ENCODE results near the gene KIF26B. TPM values are rescaled to one million over a fixed set of nuclear protein-coding genes. Genes with fewer than 3 reads are reported as not detected.

The KIF26B gene
- total and polyA plus RNA-seq, 2 experiments from 2014 or later: 2.5 to 8.0 TPM

GRCh38 chr1:245544236-245544635 is 389.5 kb downstream of the KIF26B start:
- no peaks in the 10 kb centered on the region for H3K9me2 ChIP-seq (ENCODE audit: insufficient read depth)
- WGBS, 2 experiments (ENCODE audit: low coverage in 1 of 2, low lambda C conversion rate in 2 of 2, missing lambda C conversion rate in 2 of 2): 92 to 94% methylated on average over 5 of the region's 5 CpGs
- H3K4me3 ChIP-seq: no peak overlapping the region
- DNase-seq: no peak
- no peak overlapping the region for H3K9ac ChIP-seq
- H3K9me3 ChIP-seq (ENCODE audit: low read depth): no peaks in the 10 kb centered on the region
- no peaks in the 10 kb centered on the region for H3K79me2 ChIP-seq (ENCODE audit: insufficient read depth)
- no peaks in the 10 kb centered on the region for H3K27me3 ChIP-seq (replicated peaks; ENCODE audit: insufficient read depth)
- peaks cover under 1% of the 10 kb centered on the region; the same call in 1 of the 2 replicates for H3F3A ChIP-seq (ENCODE audit: insufficient read depth)
- H3K27ac ChIP-seq: no peak overlapping the region
- no peak overlapping the region for H3K4me2 ChIP-seq (ENCODE audit: unreplicated experiment)
- H2AFZ ChIP-seq: no peak overlapping the region
- peaks cover 6% of the 10 kb centered on the region for H3K4me1 ChIP-seq (ENCODE audit: insufficient read depth)
- H3K36me3 ChIP-seq (ENCODE audit: low read depth): no peaks in the 10 kb centered on the region
- H4K20me1 ChIP-seq (ENCODE audit: insufficient read depth): no peaks in the 10 kb centered on the region
- TF ChIP-seq EZH2 (IDR thresholded peaks at IDR 0.05; ENCODE audit: insufficient read depth, poor library complexity, severe bottlenecking): no peak
- in situ Hi-C loops (cut with MboI): no loop called here

- H3K9ac ChIP-seq: no peak overlapping the region
- no peaks in the 10 kb centered on the region for H4K20me1 ChIP-seq (ENCODE audit: insufficient read depth)
- H3K27ac ChIP-seq: no peak overlapping the region
- H2AFZ ChIP-seq: no peak overlapping the region
- peaks cover 13% of the 10 kb centered on the region for H3K4me1 ChIP-seq (ENCODE audit: insufficient read depth)
- WGBS, 2 experiments (ENCODE audit: low coverage in 1 of 2, low lambda C conversion rate in 2 of 2, missing lambda C conversion rate in 2 of 2): 79 to 83% methylated on average over 16 of the region's 16 CpGs
- no peaks in the 10 kb centered on the region for H3K27me3 ChIP-seq (replicated peaks; ENCODE audit: insufficient read depth)
- no peak for DNase-seq
- no peak for TF ChIP-seq EZH2 (IDR thresholded peaks at IDR 0.05; ENCODE audit: insufficient read depth, poor library complexity, severe bottlenecking)
- TF ChIP-seq EZH2phosphoT487 (IDR thresholded peaks at IDR 0.05; ENCODE audit: insufficient read depth, low read depth): no peak
- in situ Hi-C loops (cut with MboI): no loop called here
- H3K4me2 ChIP-seq (ENCODE audit: unreplicated experiment): no peak overlapping the region
- H3K79me2 ChIP-seq (ENCODE audit: insufficient read depth): no peaks in the 10 kb centered on the region
- no peak overlapping the region for H3K4me3 ChIP-seq
- no peaks in the 10 kb centered on the region for H3K9me2 ChIP-seq (ENCODE audit: insufficient read depth)
- no peaks in the 10 kb centered on the region for H3F3A ChIP-seq (ENCODE audit: insufficient read depth)
- no peaks in the 10 kb centered on the region for H3K9me3 ChIP-seq (ENCODE audit: low read depth)
- H3K36me3 ChIP-seq (ENCODE audit: low read depth): no peaks in the 10 kb centered on the region
Measured at GRCh38 chr1:245546875-245547274, 392.1 kb downstream of the KIF26B start.

DNA sequence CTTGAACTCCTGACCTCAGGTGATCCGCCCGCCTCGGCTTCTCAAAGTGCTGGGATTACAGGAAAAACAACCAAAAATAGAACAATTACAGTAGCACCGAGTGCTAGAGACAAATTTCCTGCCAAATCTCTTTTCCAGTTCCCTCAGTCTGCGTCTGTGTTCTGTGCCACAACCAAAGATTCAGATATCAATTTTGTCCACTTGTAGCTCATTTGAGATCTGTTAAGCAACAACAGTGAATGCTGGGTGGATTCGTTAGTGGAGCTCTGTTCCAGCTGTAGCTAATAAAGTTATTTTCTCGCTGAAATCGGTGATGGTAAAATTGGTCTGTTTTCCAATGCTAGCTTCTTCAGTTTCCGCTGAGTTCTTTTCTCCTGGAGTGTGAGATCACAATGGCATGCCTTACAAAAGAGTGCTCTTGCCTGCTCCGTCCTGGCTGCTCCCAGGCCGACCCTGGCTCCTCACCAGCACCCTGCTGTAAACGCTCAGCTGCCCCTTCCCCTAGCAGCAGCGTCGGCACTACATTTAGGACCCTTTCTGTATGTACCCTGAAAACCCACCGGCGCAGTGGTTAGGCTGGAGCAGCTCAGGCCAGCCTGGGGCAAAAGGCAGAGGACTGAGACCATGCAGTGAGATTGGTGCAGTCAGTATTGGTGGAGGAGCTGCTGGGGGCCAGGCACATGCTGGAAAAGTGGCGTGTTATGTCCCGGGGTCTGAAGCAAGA is 395.4 kb downstream of the KIF26B start:
- Histone ChIP-seq H3F3A (ENCODE audit: insufficient read depth) (no peaks in the 10 kb centered on the region), H3K27ac (no peak overlapping the region; the same call in 1 of the 2 replicates), H3K36me3 (ENCODE audit: low read depth) (no peaks in the 10 kb centered on the region), H3K9me2 (ENCODE audit: insufficient read depth) (no peaks in the 10 kb centered on the region), H3K79me2 (ENCODE audit: insufficient read depth) (no peaks in the 10 kb centered on the region), H3K4me3 (peak overlapping the region; percentile 16), H3K4me1 (ENCODE audit: insufficient read depth) (peaks cover 13% of the 10 kb centered on the region), H3K27me3 (replicated peaks; ENCODE audit: insufficient read depth) (no peaks in the 10 kb centered on the region), H3K4me2 (ENCODE audit: unreplicated experiment) (peak overlapping the region; percentile 50), H3K9me3 (ENCODE audit: low read depth) (no peaks in the 10 kb centered on the region), H2AFZ (peak overlapping the region; percentile 77), H3K9ac (peak overlapping the region; percentile 12), H4K20me1 (ENCODE audit: insufficient read depth) (no peaks in the 10 kb centered on the region)
- in situ Hi-C loops (cut with MboI): no loop called here
- peak; percentile 51 for DNase-seq
- WGBS, 2 experiments (ENCODE audit: low coverage in 1 of 2, low lambda C conversion rate in 2 of 2, missing lambda C conversion rate in 2 of 2): 18 to 19% methylated on average over 18 of the region's 18 CpGs
- TF ChIP-seq EZH2 (IDR thresholded peaks at IDR 0.05; ENCODE audit: insufficient read depth, poor library complexity, severe bottlenecking): no peak
- TF ChIP-seq EZH2phosphoT487 (IDR thresholded peaks at IDR 0.05; ENCODE audit: insufficient read depth, low read depth): no peak

DNA sequence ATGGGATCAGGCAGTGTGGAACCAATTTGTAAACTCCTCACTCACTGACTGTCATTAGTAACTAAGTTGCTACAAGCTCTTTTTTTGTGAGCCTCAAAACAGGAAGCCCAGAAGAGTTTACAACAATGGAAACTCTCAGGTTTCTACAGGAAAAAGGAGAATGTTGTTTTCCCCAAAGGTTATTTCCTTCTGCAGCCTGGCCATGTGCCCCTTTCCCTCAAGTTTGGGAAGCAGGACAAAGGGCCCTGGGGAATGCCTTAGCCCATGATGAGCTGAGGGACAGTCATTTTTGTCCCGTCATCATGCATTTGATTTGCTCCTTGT is 395.9 kb downstream of the KIF26B start:
- Histone ChIP-seq H3K9me2 (ENCODE audit: insufficient read depth) (no peaks in the 10 kb centered on the region), H3K27me3 (replicated peaks; ENCODE audit: insufficient read depth) (no peaks in the 10 kb centered on the region), H3K9ac (no peak overlapping the region), H3K27ac (no peak overlapping the region), H3K4me3 (no peak overlapping the region), H3K4me2 (ENCODE audit: unreplicated experiment) (peak overlapping the region; percentile 50), H4K20me1 (ENCODE audit: insufficient read depth) (no peaks in the 10 kb centered on the region), H2AFZ (peak overlapping the region; percentile 77), H3K79me2 (ENCODE audit: insufficient read depth) (no peaks in the 10 kb centered on the region), H3K4me1 (ENCODE audit: insufficient read depth) (peaks cover 13% of the 10 kb centered on the region), H3K9me3 (ENCODE audit: low read depth) (no peaks in the 10 kb centered on the region), H3K36me3 (ENCODE audit: low read depth) (no peaks in the 10 kb centered on the region), H3F3A (ENCODE audit: insufficient read depth) (no peaks in the 10 kb centered on the region)
- in situ Hi-C loops (cut with MboI): no loop called here
- TF ChIP-seq EZH2phosphoT487 (IDR thresholded peaks at IDR 0.05; ENCODE audit: insufficient read depth, low read depth): no peak
- TF ChIP-seq EZH2 (IDR thresholded peaks at IDR 0.05; ENCODE audit: insufficient read depth, poor library complexity, severe bottlenecking): no peak
- 45 to 68% methylated on average over 1 of the region's 1 CpG for WGBS, 2 experiments (ENCODE audit: low coverage in 1 of 2, low lambda C conversion rate in 2 of 2, missing lambda C conversion rate in 2 of 2)
- no peak for DNase-seq

All from GM23248 (cell line).